Stimulated activated CD4-positive, alpha-beta T cell treated with anti-CD3 and anti-CD28 coated beads, Interleukin-1b, Interleukin-23, amount 100 ng/mL, for 48 hours (primary cell): Measurements from ENCODE around the gene TRMT61B.

Source experiments
- DNase-seq: peaks from one replicate; pipeline ENCODE4 v3.0.0-alpha.2; 2020

TRMT61B gene

GRCh38 chr2:28855193-28855592 lies 14.9 kb downstream of the TRMT61B start:
- DNase-seq, result no peak

GRCh38 chr2:28842042-28842441 lies 28.1 kb downstream of the TRMT61B start:
- DNase-seq, result no peak

DNA sequence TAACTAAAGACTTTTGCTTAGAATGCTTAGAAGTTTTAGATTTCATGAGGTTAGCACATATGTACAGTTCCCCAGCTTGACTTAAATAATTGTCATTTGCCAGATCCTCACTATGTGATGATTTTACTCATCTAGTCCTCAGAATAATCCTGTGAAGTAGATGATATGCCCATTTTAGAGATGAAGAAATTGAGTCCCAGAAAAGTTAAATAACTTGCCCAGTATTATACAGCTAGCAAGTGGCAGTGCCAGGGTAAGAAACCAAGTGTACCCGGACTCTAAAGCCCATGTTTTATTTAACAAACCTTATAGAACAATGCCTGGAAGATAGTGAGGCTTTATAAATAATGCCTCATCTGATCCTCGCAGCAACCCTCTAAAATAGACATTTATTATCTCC lies 31.1 kb downstream of the TRMT61B start:
- no peak for DNase-seq

GRCh38 chr2:28835781-28836180 lies 34.3 kb downstream of the TRMT61B start:
- no peak for DNase-seq

DNA sequence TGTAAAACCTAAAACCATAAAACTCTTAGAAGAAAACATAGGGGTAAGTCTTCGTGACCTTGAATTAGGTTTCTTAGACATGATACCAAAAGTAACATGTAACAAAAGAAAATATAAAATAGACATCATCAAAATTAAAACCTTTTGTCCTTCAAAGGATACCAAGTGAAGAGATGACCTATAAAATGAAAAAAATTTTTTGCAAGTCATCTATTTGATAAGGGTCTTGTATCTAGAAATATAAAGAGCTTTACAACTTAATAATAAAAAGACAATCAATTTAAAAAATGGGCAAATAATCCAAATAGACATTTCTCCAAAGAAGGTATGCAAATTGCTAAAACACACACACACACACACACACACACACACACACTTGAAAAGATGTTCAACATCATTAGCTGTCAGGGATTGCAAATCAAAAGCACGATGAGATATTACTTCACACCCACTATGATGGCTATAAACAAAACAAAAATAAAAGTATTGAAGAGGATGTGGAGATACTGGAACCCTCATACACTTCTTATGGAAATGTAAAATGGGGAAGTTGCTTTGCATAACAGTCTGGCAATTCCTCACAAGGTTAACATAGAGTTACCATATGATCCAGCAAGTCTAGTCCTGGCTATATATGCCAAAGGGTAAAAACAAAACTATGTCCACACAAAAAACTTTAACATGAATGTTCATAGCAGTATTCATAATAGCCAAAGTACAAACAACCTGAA lies 36.2 kb downstream of the TRMT61B start:
- DNase-seq, result no peak

DNA sequence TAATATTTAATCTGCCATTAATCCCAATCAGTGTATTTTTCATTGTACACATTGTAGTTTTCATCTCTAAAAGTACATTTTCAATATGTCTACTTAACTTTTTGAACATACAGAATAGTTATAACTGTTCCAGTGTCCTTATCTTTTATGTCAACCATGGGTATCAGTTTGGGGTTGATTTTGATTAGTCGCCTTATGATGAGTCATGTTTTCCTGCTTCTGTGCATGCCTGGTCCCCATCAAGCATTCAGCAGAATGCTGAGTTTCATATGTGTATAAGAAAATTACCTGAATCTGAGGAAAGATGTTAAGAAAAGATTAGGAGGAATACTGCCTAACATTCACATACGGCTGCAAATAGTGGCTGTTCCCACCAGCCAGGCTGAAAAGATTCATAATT lies 41.7 kb downstream of the TRMT61B start:
- no peak for DNase-seq

DNA sequence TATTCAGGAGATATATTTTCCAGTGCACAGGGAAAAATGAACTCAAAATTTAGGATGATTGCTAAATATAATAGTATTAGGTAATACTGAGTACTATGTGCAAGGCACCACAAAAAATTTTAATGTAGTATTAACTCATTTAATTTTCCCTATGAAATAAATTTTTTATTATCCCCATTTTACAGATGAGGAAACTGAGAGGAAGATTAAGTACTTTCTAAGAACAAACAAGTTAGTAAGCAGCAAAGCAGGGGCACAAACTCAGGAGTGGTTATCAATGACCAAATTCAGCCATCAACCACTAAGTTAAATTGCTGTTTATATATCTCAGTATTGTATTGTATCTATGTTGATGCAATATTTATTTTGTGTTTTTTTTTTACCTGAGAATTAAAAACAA lies 45.2 kb downstream of the TRMT61B start:
- no peak for DNase-seq

- no peak for DNase-seq
Observed at GRCh38 chr2:28824207-28824606, 45.9 kb downstream of the TRMT61B start.

- no peak for DNase-seq
Observed at GRCh38 chr2:28822036-28822435, 48.1 kb downstream of the TRMT61B start.

DNA sequence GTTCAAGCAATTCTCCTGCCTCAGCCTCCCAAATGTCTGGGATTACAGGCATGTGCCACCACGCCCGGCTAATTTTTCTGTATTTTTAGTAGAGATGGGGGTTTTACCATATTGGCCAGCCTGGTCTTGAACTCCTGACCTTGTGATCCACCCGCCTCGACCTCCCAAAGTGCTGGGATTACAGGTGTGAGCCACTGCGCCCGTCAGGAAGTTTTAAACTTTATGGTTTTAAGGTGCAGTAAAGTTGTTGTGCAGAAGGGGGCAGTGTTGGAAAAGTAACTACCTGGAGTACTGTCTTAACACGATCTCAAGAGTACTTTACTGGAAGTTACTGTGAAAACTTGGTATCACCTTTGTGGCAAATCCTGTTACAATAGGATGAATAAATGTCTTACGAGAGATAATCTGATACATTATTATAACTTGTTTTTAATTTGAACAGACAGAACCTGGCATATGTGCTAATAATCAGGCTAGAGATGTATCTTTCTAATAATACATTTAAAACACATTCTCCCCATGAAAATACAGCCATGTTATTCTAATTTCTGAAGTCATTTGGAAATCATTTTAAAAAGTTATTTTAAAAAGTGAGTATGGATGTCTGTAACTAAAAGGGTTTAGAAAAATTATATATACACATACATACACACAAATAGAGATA lies 48.7 kb downstream of the TRMT61B start:
- peak; percentile 51 for DNase-seq

DNA sequence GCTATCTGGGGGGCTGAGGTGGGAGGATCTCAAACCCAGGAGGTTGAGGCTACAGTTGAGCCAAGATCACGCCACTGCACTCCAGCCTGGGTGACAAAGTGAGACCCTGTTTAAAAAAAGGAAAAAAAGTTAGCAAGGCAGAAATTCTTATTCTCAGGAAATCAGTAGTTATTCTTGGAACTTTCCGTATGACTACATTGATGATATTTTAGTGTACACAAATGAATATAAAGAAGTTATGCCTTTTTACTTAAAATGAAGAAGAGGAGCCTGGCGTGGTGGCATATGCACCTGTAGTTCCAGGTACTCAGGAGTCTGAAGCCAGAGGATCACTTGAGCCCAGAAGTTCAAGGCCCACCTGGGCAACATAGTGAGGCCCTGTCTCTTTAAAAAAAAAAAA lies 52.1 kb downstream of the TRMT61B start:
- DNase-seq, result no peak

GRCh38 chr2:28810384-28811285 lies 59.5 kb downstream of the TRMT61B start, which contains the start of gene SPDYA:
Gene SPDYA (plus strand): TSS chr2:28810834. CDS start chr2:28816015, 5,181 bp downstream.
- DNase-seq, result peak; percentile 83

DNA sequence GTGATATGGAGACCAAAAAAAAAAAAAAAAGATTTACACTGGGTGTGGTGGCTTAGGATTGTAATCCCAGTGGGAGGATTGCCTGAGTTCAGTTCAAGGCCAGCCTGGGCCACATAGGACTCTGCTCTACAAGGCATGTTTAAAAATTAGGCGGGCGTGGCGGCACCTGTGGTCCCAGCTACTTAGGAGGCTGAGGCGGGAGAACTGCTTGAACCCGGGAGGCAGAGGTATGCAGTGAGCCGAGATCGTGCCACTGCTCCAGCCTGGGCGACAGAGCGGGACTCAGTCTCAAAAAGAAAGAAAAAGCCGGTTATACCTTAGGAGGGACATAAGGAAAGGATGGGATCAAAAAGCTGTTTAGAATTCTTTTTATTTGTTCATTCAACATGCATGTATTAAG lies 60.2 kb downstream of the TRMT61B start:
- DNase-seq, result no peak

DNA sequence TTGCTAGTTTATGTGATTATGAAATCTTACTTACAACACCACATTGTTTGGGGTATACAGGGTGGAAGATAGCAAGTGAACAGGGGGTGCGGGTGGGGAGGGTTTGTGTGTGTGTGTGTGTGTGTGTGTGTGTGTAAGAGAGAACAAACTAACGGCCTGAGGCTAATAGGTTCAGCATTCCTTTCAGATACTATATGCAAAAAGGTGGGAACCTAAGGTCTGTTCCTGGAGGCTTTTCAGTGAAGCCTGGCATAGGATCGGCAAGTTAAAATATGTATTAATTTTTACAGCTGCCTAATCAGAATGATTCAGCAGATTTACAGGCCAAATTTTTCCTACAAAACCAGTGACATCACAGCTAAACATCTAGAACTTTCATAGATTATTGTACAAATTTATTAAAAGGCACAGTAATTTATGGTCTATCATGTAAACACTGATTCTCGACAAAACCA lies 67.1 kb downstream of the TRMT61B start:
- DNase-seq, result no peak

- DNase-seq, result no peak
Observed at GRCh38 chr2:28801726-28802125, 68.4 kb downstream of the TRMT61B start.
